ENCODE measurements around the gene THAP3. TPM values are rescaled to one million over a fixed set of nuclear protein-coding genes. Genes with fewer than 3 reads are reported as not detected.

The THAP3 gene
- total and polyA plus RNA-seq, 12 donors, result 6.8 to 27.6 (median 12.1) TPM

DNA sequence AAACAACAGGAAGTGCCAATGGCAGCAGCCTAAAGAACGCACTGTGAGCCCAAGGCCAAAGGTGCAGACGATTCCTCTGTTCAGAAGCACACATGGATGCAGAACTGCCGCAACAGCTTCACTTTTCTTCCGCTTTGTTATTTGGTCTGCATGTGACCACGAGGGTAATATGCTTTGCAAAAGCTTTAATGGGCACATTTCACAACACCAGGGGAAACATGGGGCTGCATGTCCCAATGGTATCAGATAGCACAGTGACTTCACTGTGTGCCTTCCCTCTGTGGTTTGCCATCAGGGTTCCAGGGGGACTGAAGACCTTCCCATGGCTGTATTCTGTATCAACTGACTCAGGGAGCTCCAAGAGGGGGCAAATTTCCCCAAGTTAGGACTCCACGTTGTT, 28.3 kb downstream of the THAP3 start:
- DNase-seq (no peak), ATAC-seq (no peak)
- TF ChIP-seq, protein P1, sequence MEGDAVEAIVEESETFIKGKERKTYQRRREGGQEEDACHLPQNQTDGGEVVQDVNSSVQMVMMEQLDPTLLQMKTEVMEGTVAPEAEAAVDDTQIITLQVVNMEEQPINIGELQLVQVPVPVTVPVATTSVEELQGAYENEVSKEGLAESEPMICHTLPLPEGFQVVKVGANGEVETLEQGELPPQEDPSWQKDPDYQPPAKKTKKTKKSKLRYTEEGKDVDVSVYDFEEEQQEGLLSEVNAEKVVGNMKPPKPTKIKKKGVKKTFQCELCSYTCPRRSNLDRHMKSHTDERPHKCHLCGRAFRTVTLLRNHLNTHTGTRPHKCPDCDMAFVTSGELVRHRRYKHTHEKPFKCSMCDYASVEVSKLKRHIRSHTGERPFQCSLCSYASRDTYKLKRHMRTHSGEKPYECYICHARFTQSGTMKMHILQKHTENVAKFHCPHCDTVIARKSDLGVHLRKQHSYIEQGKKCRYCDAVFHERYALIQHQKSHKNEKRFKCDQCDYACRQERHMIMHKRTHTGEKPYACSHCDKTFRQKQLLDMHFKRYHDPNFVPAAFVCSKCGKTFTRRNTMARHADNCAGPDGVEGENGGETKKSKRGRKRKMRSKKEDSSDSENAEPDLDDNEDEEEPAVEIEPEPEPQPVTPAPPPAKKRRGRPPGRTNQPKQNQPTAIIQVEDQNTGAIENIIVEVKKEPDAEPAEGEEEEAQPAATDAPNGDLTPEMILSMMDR (IDR thresholded peaks at IDR 0.05), result no peak
- H3K27ac ChIP-seq, result no peak overlapping the region
- H3K4me1 ChIP-seq, result peaks cover 0 to 7% (median 0%) of the 10 kb centered on the region in 9 donors
- peaks cover 0 to 68% (median 20%) of the 10 kb centered on the region in 9 donors for H3K36me3 ChIP-seq
- no peaks in the 10 kb centered on the region for H3K9me3 ChIP-seq
- intact Hi-C loops (cut with DNase I), result loop anchor here in 1 of 10 donors (10.0 kb wide), 1 partner anchor 498 kb away; no protein-coding TSS in a partner anchor
- 76 to 91% methylated on average over 6 of the region's 6 CpGs for WGBS, 2 donors
- no peak overlapping the region for H3K4me3 ChIP-seq
- H3K27me3 ChIP-seq, result no peaks in the 10 kb centered on the region

DNA sequence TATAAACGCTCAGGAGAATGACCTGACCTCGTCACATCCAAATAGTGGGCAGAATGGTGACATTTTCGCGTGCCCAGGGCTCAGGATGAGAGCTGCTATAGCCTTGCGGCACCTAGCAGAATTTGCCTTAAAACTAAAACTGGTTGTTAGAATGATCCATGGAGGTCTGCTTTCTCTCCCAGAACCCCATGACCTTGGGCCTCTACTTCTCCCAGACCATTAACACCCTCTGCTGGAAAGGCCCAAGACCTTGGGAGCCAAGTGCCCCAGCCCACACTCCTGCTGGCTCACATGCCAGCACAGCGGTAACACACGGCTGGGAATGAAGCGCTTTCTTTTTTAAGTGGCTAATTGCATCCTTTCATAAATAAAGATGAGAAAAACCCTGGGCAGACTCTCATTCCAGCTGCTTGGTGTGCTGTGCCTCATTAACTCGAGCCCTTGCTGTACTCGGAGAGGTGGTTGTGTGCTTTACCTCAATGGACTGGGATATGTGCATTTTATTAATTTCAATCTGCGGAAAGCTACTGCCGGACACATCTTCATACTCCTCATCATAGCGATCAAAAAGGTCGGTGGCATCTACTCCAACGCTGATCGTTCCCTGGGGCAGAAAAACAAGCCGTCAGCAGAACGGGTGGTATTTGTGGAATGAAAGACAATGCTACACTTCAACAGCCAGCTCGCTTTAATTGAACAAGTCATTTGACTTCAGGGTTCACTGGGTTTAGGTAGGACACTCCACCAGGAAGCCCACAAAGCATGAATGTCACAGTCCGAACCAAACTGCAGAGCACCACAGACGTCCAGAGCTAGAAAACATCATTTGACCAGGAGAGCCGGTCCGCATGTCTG, 29.0 kb downstream of the THAP3 start:
- no peak overlapping the region for H3K4me3 ChIP-seq
- ATAC-seq (no peak), DNase-seq (no peak)
- no peak overlapping the region for H3K27ac ChIP-seq
- TF ChIP-seq, protein P1 (IDR thresholded peaks at IDR 0.05), result no peak
- no peaks in the 10 kb centered on the region for H3K27me3 ChIP-seq
- 90 to 91% methylated on average over 23 of the region's 23 CpGs for WGBS, 2 donors
- no peaks in the 10 kb centered on the region for H3K9me3 ChIP-seq
- H3K4me1 ChIP-seq, result peaks cover 0 to 9% (median 0%) of the 10 kb centered on the region in 9 donors
- intact Hi-C loops (cut with DNase I), result loop anchor here in 1 of 10 donors (10.0 kb wide), 1 partner anchor 499 kb away; no protein-coding TSS in a partner anchor
- peaks cover 0 to 71% (median 20%) of the 10 kb centered on the region in 9 donors for H3K36me3 ChIP-seq

DNA sequence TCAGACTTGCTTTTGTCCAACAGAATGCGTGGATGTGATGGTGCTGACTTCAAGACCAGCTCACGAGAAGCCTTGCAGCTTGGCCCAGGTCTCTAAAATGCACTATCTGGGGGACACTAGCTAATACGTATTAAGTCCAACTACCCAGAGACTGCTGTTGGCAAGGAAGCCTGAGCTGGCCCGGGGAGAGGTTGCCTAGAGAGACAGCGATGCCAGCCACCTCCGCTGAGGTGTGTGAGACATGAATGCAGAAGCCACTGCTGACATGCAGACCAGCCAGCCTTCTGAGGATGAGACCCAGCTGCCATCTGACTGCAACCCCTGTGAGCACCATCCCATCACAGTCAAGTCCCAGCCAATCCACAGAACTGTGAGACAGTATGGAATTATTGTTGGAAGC, 32.5 kb downstream of the THAP3 start:
- DNase-seq, result peak in 1 of 2 donors; percentile 48
- no peak overlapping the region for H3K4me3 ChIP-seq
- no peaks in the 10 kb centered on the region for H3K27me3 ChIP-seq
- TF ChIP-seq, protein P1 (IDR thresholded peaks at IDR 0.05), result no peak
- peaks cover 0 to 50% (median 15%) of the 10 kb centered on the region in 9 donors for H3K36me3 ChIP-seq
- intact Hi-C loops (cut with DNase I), result loop anchor here in 1 of 10 donors (10.0 kb wide), 1 partner anchor 502 kb away; no protein-coding TSS in a partner anchor
- no peak overlapping the region for H3K27ac ChIP-seq
- H3K9me3 ChIP-seq, result no peaks in the 10 kb centered on the region
- ATAC-seq, result peak; percentile 33 to 85 (median 73)
- peaks cover 0 to 15% (median 0%) of the 10 kb centered on the region in 9 donors for H3K4me1 ChIP-seq
- WGBS, 2 donors, result 54 to 66% methylated on average over 6 of the region's 6 CpGs

DNA sequence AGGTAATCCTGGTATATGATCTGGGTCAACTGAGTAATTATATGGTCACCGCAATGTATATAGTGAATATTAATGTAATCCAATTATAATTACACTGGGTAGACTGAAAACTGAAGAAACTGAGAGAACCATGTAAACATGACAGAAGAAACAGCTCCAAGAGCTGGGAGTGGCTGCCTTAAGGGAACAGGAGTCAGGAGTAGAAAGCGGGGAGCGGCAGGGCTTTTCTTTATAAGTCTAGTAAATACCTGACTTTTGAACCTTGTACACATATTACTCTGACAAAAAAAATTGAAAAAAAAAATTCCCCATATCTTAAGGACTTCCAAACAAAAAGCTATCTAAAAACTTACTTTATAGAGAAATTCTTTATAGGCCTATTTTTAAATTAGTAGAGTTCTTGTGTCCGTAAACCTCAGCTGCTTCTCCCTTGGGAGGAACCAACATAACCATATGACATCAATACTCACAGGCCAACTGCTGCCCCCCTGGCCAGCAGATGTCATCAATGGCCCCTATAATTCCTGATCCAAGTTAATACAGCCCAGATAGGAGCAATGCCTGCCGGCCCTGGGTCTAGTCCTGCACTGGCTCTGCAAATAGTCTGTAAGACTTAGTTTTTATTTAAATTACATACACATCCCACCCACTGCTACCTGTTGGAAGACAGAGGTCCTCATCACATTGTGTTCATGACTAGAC, 33.8 kb downstream of the THAP3 start:
- Histone ChIP-seq H3K9me3 (no peaks in the 10 kb centered on the region), H3K4me3 (no peak overlapping the region), H3K27ac (no peak overlapping the region), H3K27me3 (no peaks in the 10 kb centered on the region), H3K4me1 (peaks cover 0 to 15% (median 0%) of the 10 kb centered on the region in 9 donors), H3K36me3 (peaks cover 0 to 45% (median 5%) of the 10 kb centered on the region in 9 donors)
- intact Hi-C loops (cut with DNase I), result loop anchor here in 1 of 10 donors (10.0 kb wide), 1 partner anchor 504 kb away; no protein-coding TSS in a partner anchor
- no peak for ATAC-seq
- TF ChIP-seq, protein P1 (IDR thresholded peaks at IDR 0.05), result no peak
- DNase-seq, result no peak
- 82 to 87% methylated on average over 5 of the region's 5 CpGs for WGBS, 2 donors

All from heart right ventricle (tissue), 16 donors.